Measurements from ENCODE around the gene TEC.
"Not testable (repeated sequence)": the region's sequence is repeated elsewhere in the genome, so short reads cannot be mapped to it uniquely, and the experiment has no call there.

The TEC gene

DNA sequence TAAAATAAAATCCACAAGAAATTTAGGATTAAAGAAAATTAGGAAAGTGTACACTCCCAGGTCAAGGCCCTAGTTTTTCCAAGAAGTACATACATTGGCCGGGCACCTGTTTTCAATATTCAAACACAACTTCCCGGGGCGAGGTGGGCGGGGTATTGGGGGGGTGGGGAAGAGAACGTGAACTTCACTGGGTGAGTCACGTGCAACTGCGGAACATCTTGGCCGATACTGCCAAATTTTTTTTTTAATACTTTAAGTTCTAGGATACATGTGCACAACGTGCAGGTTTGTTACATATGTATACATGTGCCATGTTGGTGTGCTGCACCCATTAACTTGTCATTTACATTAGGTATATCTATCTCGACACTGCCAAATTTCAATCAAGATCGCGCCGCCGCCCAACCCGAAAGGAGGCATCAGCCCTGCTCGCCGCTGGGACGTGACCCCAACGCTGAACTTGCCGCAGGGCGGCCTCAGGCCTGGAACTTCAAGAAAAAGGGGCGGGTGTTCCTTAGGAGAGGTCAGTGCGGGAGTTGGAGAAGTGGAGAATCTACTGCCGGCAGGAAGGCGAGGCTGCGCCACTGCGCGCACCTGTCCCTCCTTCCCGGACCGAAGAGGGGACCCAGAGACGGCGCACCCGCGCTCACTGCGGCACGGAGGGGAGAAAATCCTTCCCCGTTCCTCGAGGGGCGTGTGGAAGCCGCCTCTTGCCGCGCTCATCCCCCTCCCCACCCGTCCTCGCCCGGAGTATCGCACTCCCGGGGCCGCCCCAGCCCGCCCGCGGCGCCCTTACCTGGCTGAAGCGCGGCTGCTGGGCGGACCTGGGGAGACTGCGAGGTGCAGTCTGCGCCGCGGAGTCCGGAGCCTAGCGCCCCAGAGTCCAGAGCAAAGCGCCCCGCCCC is at the start of gene TEC:
TSS of gene TEC (minus strand) at position 883 of the 905 bp plus-strand sequence. CDS start 41,224 bp downstream, outside the sequence.
- DNase-seq (ENCODE audit: low spot score): peak; percentile 85

DNA sequence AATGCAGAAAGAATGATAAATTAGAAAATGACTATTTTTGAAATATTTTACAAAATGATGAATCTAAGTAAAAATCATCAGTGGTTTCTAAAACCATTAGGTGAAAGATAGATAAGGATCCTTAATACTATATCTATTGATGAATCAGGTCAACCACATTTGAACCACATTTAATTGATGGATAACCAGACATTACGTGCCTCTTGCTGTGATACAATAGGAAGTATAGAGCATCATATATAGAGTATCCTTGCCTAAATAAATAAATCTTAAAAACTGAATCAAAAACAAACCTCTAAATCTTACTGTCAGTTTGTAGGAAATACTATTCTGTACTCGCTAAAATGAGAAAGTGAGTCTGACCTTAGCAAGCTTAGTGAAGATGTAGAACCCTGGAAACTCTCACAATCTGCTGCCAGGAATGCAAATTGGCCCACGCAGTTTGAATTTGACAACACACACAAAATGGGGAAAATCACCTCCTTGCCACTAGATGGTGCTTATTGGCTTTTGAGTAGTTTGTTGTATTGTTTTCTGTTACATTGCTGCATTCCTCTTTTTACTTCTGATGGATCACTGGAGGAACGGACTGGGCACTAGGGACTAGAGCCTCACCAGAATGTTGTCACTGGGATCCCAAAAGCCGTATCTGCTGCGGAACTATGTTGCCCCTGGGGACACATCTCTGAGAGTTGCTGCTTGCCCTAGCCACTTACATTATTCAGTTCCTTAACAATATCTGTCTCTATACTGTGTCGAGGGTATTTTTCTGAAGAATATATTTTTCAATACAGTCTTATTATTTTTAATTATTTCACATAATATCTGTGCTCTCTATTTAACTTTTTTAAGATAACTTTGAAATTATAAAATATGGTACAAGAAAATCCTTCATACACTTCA is 46.3 kb upstream of the TEC start:
- DNase-seq (ENCODE audit: low spot score): peak; percentile 78

DNA sequence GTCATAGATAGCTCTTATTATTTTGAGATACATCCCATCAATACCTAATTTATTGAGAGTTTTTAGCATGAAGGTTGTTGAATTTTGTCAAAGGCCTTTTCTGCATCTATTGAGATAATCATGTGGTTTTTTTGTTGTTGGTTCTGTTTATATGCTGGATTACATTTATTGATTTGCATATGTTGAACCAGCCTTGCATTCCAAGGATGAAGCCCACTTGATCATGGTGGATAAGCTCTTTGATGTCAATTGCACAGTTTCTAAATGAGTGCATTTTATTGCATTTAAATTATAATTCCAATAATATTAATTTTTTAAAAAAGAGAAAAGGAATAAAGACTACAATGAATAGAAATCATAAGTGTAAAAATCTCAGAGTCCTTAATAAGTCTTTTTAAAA is 45.1 kb upstream of the TEC start:
- not testable (repeated sequence) for DNase-seq (ENCODE audit: low spot score)

GRCh38 chr4:48311896-48312295 is 42.3 kb upstream of the TEC start:
- peak; percentile 20 for DNase-seq (ENCODE audit: low spot score)

GRCh38 chr4:48308901-48309300 is 39.3 kb upstream of the TEC start:
- DNase-seq (ENCODE audit: low spot score): no peak

- DNase-seq (ENCODE audit: low spot score): no peak
These were observed 37.9 kb upstream of the TEC start for GRCh38 chr4:48307528-48307927.

DNA sequence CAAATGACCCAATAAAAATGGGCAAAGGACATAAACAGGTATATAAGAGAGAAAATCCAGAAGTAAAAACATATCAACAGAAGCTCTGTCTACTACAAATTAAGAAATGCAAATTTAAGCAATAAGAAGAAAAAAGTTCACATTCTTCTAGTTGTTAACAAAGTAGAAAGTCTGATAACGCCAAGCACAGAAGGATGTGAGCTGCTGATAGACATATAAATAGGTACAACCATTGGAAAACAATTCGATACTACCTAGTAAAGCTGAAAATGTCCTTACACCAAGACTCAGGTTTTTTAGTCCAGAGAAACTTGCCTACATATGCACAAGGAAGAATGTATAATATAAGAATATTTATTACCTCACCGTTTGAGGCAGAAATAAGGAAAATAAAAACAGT is 35.9 kb upstream of the TEC start:
- DNase-seq (ENCODE audit: low spot score): no peak

DNA sequence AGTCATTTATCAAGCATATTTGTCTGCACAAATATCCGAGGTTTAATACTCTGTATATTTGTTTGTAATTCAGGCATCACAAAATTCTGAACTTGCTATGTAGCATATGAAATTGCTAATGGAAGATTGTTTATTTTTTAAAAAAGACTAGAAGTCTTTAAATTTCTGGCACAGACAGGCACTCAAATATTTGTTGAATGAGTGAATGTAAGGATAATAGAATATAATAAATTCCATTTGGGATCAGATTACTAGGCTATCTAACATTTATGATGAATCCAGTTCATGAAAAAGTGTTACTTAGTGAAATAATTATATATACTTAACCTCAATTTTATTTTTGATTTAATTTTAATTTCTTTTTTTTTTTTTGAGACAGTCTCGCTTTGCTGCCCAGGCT is 30.4 kb upstream of the TEC start:
- DNase-seq (ENCODE audit: low spot score): no peak

GRCh38 chr4:48299560-48299959 is 29.9 kb upstream of the TEC start:
- DNase-seq (ENCODE audit: low spot score): no peak

- no peak for DNase-seq (ENCODE audit: low spot score)
These were observed 27.7 kb upstream of the TEC start for GRCh38 chr4:48297256-48297846.

- DNase-seq (ENCODE audit: low spot score): no peak
These were observed 26.7 kb upstream of the TEC start for GRCh38 chr4:48296365-48296764.

DNA sequence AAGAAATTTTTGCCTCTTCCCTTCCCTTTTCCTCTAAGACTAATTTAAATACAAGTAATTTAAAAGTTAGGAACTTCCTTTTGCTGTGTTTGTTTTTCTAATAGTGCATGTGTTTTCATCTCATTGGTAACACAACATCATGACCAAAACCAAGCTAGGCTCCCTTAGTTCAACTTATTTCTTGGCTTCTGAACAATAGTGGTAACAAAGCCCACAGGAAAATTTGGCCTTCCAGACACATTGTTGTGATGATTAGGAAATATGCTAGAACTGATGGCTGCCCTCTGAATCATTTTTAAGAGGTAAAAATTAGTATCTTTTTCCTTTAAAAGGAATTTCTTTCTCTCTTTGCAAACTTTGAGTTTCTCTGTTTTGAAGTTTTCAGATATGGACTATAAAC is 25.5 kb upstream of the TEC start:
- no peak for DNase-seq (ENCODE audit: low spot score)

GRCh38 chr4:48292218-48292790 is 22.7 kb upstream of the TEC start:
- DNase-seq (ENCODE audit: low spot score): not testable (repeated sequence)

- peak; percentile 63 for DNase-seq (ENCODE audit: low spot score)
These were observed 20.6 kb upstream of the TEC start for GRCh38 chr4:48290146-48290772.

GRCh38 chr4:48286060-48286459 is 16.4 kb upstream of the TEC start:
- DNase-seq (ENCODE audit: low spot score): not testable (repeated sequence)

GRCh38 chr4:48285640-48286039 is 16.0 kb upstream of the TEC start:
- DNase-seq (ENCODE audit: low spot score): not testable (repeated sequence)

- DNase-seq (ENCODE audit: low spot score): no peak
These were observed 6.0 kb upstream of the TEC start for GRCh38 chr4:48275686-48276085.

- DNase-seq (ENCODE audit: low spot score): peak; percentile 34
These were observed 5.6 kb upstream of the TEC start for GRCh38 chr4:48275247-48275646.

DNA sequence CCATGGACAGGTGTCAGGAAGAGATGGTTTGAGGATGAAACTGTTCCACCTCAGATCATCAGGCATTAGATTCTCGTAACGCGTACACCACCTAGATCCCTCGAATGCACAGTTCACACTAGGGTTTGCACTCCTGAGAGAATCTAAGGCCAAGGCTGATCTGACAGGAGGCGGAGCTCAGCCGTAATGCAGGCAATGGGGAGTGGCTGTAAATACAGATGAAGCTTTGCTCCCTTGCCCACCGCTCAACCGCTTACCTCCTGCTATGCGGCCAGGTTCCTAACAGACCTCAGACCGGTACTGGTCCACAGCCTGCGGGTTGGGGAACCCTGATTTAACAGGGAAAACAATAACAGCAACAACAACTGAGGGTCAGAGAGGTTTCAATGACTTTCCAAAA is 2.0 kb upstream of the TEC start:
- no peak for DNase-seq (ENCODE audit: low spot score)

DNA sequence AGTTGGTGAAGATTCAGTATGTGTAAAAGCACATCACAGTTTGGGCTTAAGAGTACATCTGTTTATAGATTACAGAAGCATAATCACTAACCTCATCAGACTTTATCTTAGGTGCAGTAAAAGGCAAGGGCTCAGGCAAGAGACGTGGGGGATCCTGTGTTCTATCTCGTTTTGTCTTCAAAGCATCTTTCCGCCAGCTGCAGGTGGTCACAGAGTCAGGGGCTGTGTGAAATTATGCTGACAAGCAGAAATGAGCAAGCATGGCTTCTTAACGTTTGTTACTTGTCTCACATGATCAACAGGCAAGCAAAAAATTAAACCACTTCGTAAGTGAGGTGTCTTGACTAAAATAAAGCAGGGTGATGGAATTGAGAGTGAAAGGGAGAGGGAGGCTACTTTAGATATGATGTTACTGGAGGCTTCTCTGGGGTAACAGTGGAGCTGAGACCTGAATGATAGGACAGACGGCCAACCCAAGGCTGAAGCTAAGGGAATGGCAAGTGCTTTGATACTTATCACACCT is 1.4 kb upstream of the TEC start:
- no peak for DNase-seq (ENCODE audit: low spot score)

GRCh38 chr4:48270523-48270897 is 872 bp upstream of the TEC start:
- DNase-seq (ENCODE audit: low spot score): peak; percentile 37
